T-helper 2 cell (primary cell): ENCODE measurements around the gene COX4I2.
"Not testable (repeated sequence)": the region's sequence is repeated elsewhere in the genome, so short reads cannot be mapped to it uniquely, and the experiment has no call there.

Experiments used
- DNase-seq, 5 experiments: peaks; one replicate each; pipeline versions ENCODE4 v3.0.0 to v3.0.0-alpha.2; 2012 to 2022

COX4I2 gene

GRCh38 chr20:31661625-31662371, 24.1 kb downstream of the COX4I2 start:
- DNase-seq: peak; percentile 54 to 77 (median 74)

GRCh38 chr20:31662372-31662854, 24.7 kb downstream of the COX4I2 start:
- no peak for DNase-seq

- DNase-seq: no peak
Measured at GRCh38 chr20:31663524-31663837, 25.8 kb downstream of the COX4I2 start.

GRCh38 chr20:31663838-31664695, 26.4 kb downstream of the COX4I2 start:
- DNase-seq: no peak

- DNase-seq: no peak
Measured at GRCh38 chr20:31664696-31665354, 27.1 kb downstream of the COX4I2 start.

GRCh38 chr20:31665753-31666152, 28.0 kb downstream of the COX4I2 start:
- no peak for DNase-seq

GRCh38 chr20:31666258-31667042, 28.7 kb downstream of the COX4I2 start:
- peak in 2 of 5 experiments; percentile 51 to 72 for DNase-seq

- DNase-seq: no peak
Measured at GRCh38 chr20:31667315-31668285, 29.9 kb downstream of the COX4I2 start.

- DNase-seq: not testable (repeated sequence)
Measured at GRCh38 chr20:31668944-31669343, 31.2 kb downstream of the COX4I2 start.

- no peak for DNase-seq
Measured at GRCh38 chr20:31669876-31670275, 32.2 kb downstream of the COX4I2 start.

- no peak for DNase-seq
Measured at GRCh38 chr20:31670371-31671228, 32.9 kb downstream of the COX4I2 start.

- no peak for DNase-seq
Measured at GRCh38 chr20:31671324-31671723, 33.6 kb downstream of the COX4I2 start.

- DNase-seq: no peak
Measured at GRCh38 chr20:31673435-31673834, 35.7 kb downstream of the COX4I2 start.

GRCh38 chr20:31673943-31674463, 36.3 kb downstream of the COX4I2 start:
- DNase-seq: peak in 2 of 5 experiments; percentile 18 to 87

- DNase-seq: peak; percentile 16 to 93 (median 43)
Measured at GRCh38 chr20:31674895-31675827, 37.4 kb downstream of the COX4I2 start.

GRCh38 chr20:31675828-31676608, 38.3 kb downstream of the COX4I2 start:
- DNase-seq: peak in 4 of 5 experiments; percentile 22 to 94 (median 44)

GRCh38 chr20:31676609-31676989, 38.9 kb downstream of the COX4I2 start:
- no peak for DNase-seq
